SU-DHL-6 (cell line): ENCODE results near the gene LDAH.

Experiments used
- EZH2phosphoT487 ChIP-seq: fragments of 200-600 bp; sonication (generic), shearing (Covaris generic); conservative IDR thresholded peaks from 2 replicates; pipeline ENCODE4 v1.6.1; 2018; ENCODE audit warnings: mild to moderate bottlenecking, antibody characterized with exemption, low read length, moderate library complexity, mixed read lengths
- TF ChIP-seq, protein P1 (sequence below): fragments of 200-600 bp; sonication (generic); IDR thresholded peaks from one replicate; pipeline ENCODE4 v1.5.1; 2017; ENCODE audit warnings: antibody characterized with exemption, mild to moderate bottlenecking, low read length, moderate library complexity; ENCODE audit not compliant: insufficient read depth, poor library complexity, severe bottlenecking

GRCh38 chr2:20823917-20824316 is 1.0 kb upstream of the LDAH start:
- TF ChIP-seq, protein P1, sequence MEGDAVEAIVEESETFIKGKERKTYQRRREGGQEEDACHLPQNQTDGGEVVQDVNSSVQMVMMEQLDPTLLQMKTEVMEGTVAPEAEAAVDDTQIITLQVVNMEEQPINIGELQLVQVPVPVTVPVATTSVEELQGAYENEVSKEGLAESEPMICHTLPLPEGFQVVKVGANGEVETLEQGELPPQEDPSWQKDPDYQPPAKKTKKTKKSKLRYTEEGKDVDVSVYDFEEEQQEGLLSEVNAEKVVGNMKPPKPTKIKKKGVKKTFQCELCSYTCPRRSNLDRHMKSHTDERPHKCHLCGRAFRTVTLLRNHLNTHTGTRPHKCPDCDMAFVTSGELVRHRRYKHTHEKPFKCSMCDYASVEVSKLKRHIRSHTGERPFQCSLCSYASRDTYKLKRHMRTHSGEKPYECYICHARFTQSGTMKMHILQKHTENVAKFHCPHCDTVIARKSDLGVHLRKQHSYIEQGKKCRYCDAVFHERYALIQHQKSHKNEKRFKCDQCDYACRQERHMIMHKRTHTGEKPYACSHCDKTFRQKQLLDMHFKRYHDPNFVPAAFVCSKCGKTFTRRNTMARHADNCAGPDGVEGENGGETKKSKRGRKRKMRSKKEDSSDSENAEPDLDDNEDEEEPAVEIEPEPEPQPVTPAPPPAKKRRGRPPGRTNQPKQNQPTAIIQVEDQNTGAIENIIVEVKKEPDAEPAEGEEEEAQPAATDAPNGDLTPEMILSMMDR, result no peak
- TF ChIP-seq EZH2phosphoT487, result no peak
